Measurements from ENCODE around the gene MYT1.

MYT1 gene

GRCh38 chr20:64211874-64212658, 47.8 kb downstream of the MYT1 start:
- DNase-seq (ENCODE audit: low spot score) = no peak
- peak overlapping the region; percentile 26 for H2BK5ac ChIP-seq (ENCODE audit: low read length)
- no peak overlapping the region for H4K8ac ChIP-seq (ENCODE audit: low read depth, low read length)
- peak overlapping the region; percentile 65 for H3K9ac ChIP-seq (ENCODE audit: low read depth, low read length, poor library complexity)
- H3K4me3 ChIP-seq (ENCODE audit: low read length in 2 of 2) = no peak overlapping the region
- H3K36me3 ChIP-seq (replicated peaks in 1 of 2; ENCODE audit: control insufficient read depth in 2 of 2, insufficient read depth in 2 of 2, low read length in 2 of 2) = no peaks in the 10 kb centered on the region
- no peak overlapping the region for H3K4ac ChIP-seq (ENCODE audit: low read length)
- no CpG with 5 or more reads among the region's 21 CpGs for WGBS, 2 donors (ENCODE audit: extremely low coverage in 2 of 2, insufficient read length in 2 of 2, insufficient replicate concordance in 1 of 2)
- no peaks in the 10 kb centered on the region for H3K4me1 ChIP-seq (ENCODE audit: control insufficient read depth in 2 of 2, insufficient read depth in 1 of 2, low read depth in 1 of 2, low read length in 2 of 2)
- no peak overlapping the region for H3K18ac ChIP-seq (ENCODE audit: low read length)
- no peak overlapping the region for H4K91ac ChIP-seq (ENCODE audit: low read depth, low read length, poor library complexity)
- peak overlapping the region; percentile 9 for H3K23ac ChIP-seq (ENCODE audit: low read depth, low read length, poor library complexity)
- H3K14ac ChIP-seq (ENCODE audit: low read length) = peak overlapping the region; percentile 91
- H2AFZ ChIP-seq (ENCODE audit: low read length) = no peak overlapping the region
- no peak overlapping the region for H2BK15ac ChIP-seq (ENCODE audit: low read length)
- H3K27me3 ChIP-seq (ENCODE audit: control insufficient read depth in 3 of 3, insufficient read depth in 3 of 3, low read depth in 1 of 3, low read length in 3 of 3) = peaks cover 0 to 41% (median 0%) of the 10 kb centered on the region in 3 experiments
- no peak overlapping the region for H3K4me2 ChIP-seq (ENCODE audit: insufficient read depth, low read length, poor library complexity, severe bottlenecking)
- peak overlapping the region; percentile 50 for H2BK12ac ChIP-seq (ENCODE audit: low read length)
- H2AK5ac ChIP-seq (ENCODE audit: low read depth, low read length) = peak overlapping the region; percentile 32
- H3K27ac ChIP-seq (replicated peaks; ENCODE audit: low read length) = no peak overlapping the region
- no peaks in the 10 kb centered on the region for H3K79me1 ChIP-seq (ENCODE audit: low read depth, low read length)
- no peaks in the 10 kb centered on the region for H3K9me3 ChIP-seq (replicated peaks in 1 of 2; ENCODE audit: control insufficient read depth in 2 of 2, insufficient read depth in 1 of 2, low read depth in 1 of 2, low read length in 2 of 2)
- H2BK120ac ChIP-seq (ENCODE audit: low read depth, low read length) = peak overlapping the region; percentile 20

GRCh38 chr20:64212755-64213154, 48.5 kb downstream of the MYT1 start:
- no peaks in the 10 kb centered on the region for H3K4me1 ChIP-seq (ENCODE audit: control insufficient read depth in 2 of 2, insufficient read depth in 1 of 2, low read depth in 1 of 2, low read length in 2 of 2)
- peak overlapping the region; percentile 20 for H2BK120ac ChIP-seq (ENCODE audit: low read depth, low read length)
- no peak overlapping the region for H4K8ac ChIP-seq (ENCODE audit: low read depth, low read length)
- H3K23ac ChIP-seq (ENCODE audit: low read depth, low read length, poor library complexity) = peak overlapping the region; percentile 9
- no peaks in the 10 kb centered on the region for H3K36me3 ChIP-seq (replicated peaks in 1 of 2; ENCODE audit: control insufficient read depth in 2 of 2, insufficient read depth in 2 of 2, low read length in 2 of 2)
- WGBS, 2 donors (ENCODE audit: extremely low coverage in 2 of 2, insufficient read length in 2 of 2, insufficient replicate concordance in 1 of 2) = no CpG with 5 or more reads among the region's 7 CpGs
- H3K27ac ChIP-seq (replicated peaks; ENCODE audit: low read length) = no peak overlapping the region
- H2AK5ac ChIP-seq (ENCODE audit: low read depth, low read length) = no peak overlapping the region
- no peak overlapping the region for H2AFZ ChIP-seq (ENCODE audit: low read length)
- no peak overlapping the region for H3K14ac ChIP-seq (ENCODE audit: low read length)
- peak overlapping the region; percentile 50 for H2BK12ac ChIP-seq (ENCODE audit: low read length)
- peak overlapping the region; percentile 27 for H3K18ac ChIP-seq (ENCODE audit: low read length)
- no peak overlapping the region for H4K91ac ChIP-seq (ENCODE audit: low read depth, low read length, poor library complexity)
- no peak overlapping the region for H3K4me3 ChIP-seq (ENCODE audit: low read length in 2 of 2)
- H3K9ac ChIP-seq (ENCODE audit: low read depth, low read length, poor library complexity) = no peak overlapping the region
- H3K79me1 ChIP-seq (ENCODE audit: low read depth, low read length) = no peaks in the 10 kb centered on the region
- no peak for DNase-seq (ENCODE audit: low spot score)
- no peak overlapping the region for H2BK15ac ChIP-seq (ENCODE audit: low read length)
- H3K4ac ChIP-seq (ENCODE audit: low read length) = no peak overlapping the region
- no peaks in the 10 kb centered on the region for H3K9me3 ChIP-seq (replicated peaks in 1 of 2; ENCODE audit: control insufficient read depth in 2 of 2, insufficient read depth in 1 of 2, low read depth in 1 of 2, low read length in 2 of 2)
- no peak overlapping the region for H3K4me2 ChIP-seq (ENCODE audit: insufficient read depth, low read length, poor library complexity, severe bottlenecking)
- peaks cover 0 to 44% (median 0%) of the 10 kb centered on the region in 3 experiments for H3K27me3 ChIP-seq (ENCODE audit: control insufficient read depth in 3 of 3, insufficient read depth in 3 of 3, low read depth in 1 of 3, low read length in 3 of 3)
- H2BK5ac ChIP-seq (ENCODE audit: low read length) = peak overlapping the region; percentile 26

GRCh38 chr20:64214113-64214512, 49.9 kb downstream of the MYT1 start:
- Histone ChIP-seq H2AK5ac (ENCODE audit: low read depth, low read length) (no peak overlapping the region), H4K8ac (ENCODE audit: low read depth, low read length) (no peak overlapping the region), H3K4me3 (ENCODE audit: low read length in 2 of 2) (no peak overlapping the region), H2BK15ac (ENCODE audit: low read length) (no peak overlapping the region), H3K9ac (ENCODE audit: low read depth, low read length, poor library complexity) (no peak overlapping the region), H3K36me3 (replicated peaks in 1 of 2; ENCODE audit: control insufficient read depth in 2 of 2, insufficient read depth in 2 of 2, low read length in 2 of 2) (no peaks in the 10 kb centered on the region), H2BK12ac (ENCODE audit: low read length) (no peak overlapping the region), H3K4me2 (ENCODE audit: insufficient read depth, low read length, poor library complexity, severe bottlenecking) (no peak overlapping the region), H3K23ac (ENCODE audit: low read depth, low read length, poor library complexity) (no peak overlapping the region), H3K79me1 (ENCODE audit: low read depth, low read length) (no peaks in the 10 kb centered on the region), H3K9me3 (replicated peaks in 1 of 2; ENCODE audit: control insufficient read depth in 2 of 2, insufficient read depth in 1 of 2, low read depth in 1 of 2, low read length in 2 of 2) (no peaks in the 10 kb centered on the region), H3K4me1 (ENCODE audit: control insufficient read depth in 2 of 2, insufficient read depth in 1 of 2, low read depth in 1 of 2, low read length in 2 of 2) (no peaks in the 10 kb centered on the region), H2AFZ (ENCODE audit: low read length) (no peak overlapping the region), H3K4ac (ENCODE audit: low read length) (no peak overlapping the region), H3K27ac (replicated peaks; ENCODE audit: low read length) (no peak overlapping the region), H4K91ac (ENCODE audit: low read depth, low read length, poor library complexity) (no peak overlapping the region), H2BK5ac (ENCODE audit: low read length) (no peak overlapping the region), H3K18ac (ENCODE audit: low read length) (no peak overlapping the region), H3K27me3 (ENCODE audit: control insufficient read depth in 3 of 3, insufficient read depth in 3 of 3, low read depth in 1 of 3, low read length in 3 of 3) (peaks cover 0 to 44% (median 0%) of the 10 kb centered on the region in 3 experiments), H2BK120ac (ENCODE audit: low read depth, low read length) (no peak overlapping the region), H3K14ac (ENCODE audit: low read length) (no peak overlapping the region)
- DNase-seq (ENCODE audit: low spot score) = no peak
- no CpG with 5 or more reads among the region's 10 CpGs for WGBS, 2 donors (ENCODE audit: extremely low coverage in 2 of 2, insufficient read length in 2 of 2, insufficient replicate concordance in 1 of 2)

- Histone ChIP-seq H3K4me3 (ENCODE audit: low read length in 2 of 2) (no peak overlapping the region), H2AFZ (ENCODE audit: low read length) (no peak overlapping the region), H3K27ac (replicated peaks; ENCODE audit: low read length) (no peak overlapping the region), H3K4ac (ENCODE audit: low read length) (no peak overlapping the region), H3K9ac (ENCODE audit: low read depth, low read length, poor library complexity) (no peak overlapping the region), H3K36me3 (replicated peaks in 1 of 2; ENCODE audit: control insufficient read depth in 2 of 2, insufficient read depth in 2 of 2, low read length in 2 of 2) (no peaks in the 10 kb centered on the region), H4K91ac (ENCODE audit: low read depth, low read length, poor library complexity) (no peak overlapping the region), H3K18ac (ENCODE audit: low read length) (no peak overlapping the region), H3K23ac (ENCODE audit: low read depth, low read length, poor library complexity) (peak overlapping the region; percentile 40), H4K8ac (ENCODE audit: low read depth, low read length) (no peak overlapping the region), H2AK5ac (ENCODE audit: low read depth, low read length) (no peak overlapping the region), H3K4me2 (ENCODE audit: insufficient read depth, low read length, poor library complexity, severe bottlenecking) (no peak overlapping the region), H2BK15ac (ENCODE audit: low read length) (no peak overlapping the region), H2BK12ac (ENCODE audit: low read length) (no peak overlapping the region), H2BK120ac (ENCODE audit: low read depth, low read length) (no peak overlapping the region), H2BK5ac (ENCODE audit: low read length) (no peak overlapping the region), H3K27me3 (ENCODE audit: control insufficient read depth in 3 of 3, insufficient read depth in 3 of 3, low read depth in 1 of 3, low read length in 3 of 3) (peaks cover 0 to 44% (median 0%) of the 10 kb centered on the region in 3 experiments), H3K14ac (ENCODE audit: low read length) (no peak overlapping the region), H3K9me3 (replicated peaks in 1 of 2; ENCODE audit: control insufficient read depth in 2 of 2, insufficient read depth in 1 of 2, low read depth in 1 of 2, low read length in 2 of 2) (no peaks in the 10 kb centered on the region), H3K79me1 (ENCODE audit: low read depth, low read length) (no peaks in the 10 kb centered on the region), H3K4me1 (ENCODE audit: control insufficient read depth in 2 of 2, insufficient read depth in 1 of 2, low read depth in 1 of 2, low read length in 2 of 2) (peaks cover 0 to under 1% of the 10 kb centered on the region in 2 donors)
- WGBS, 2 donors (ENCODE audit: extremely low coverage in 2 of 2, insufficient read length in 2 of 2, insufficient replicate concordance in 1 of 2) = no CpG with 5 or more reads among the region's 6 CpGs
- no peak for DNase-seq (ENCODE audit: low spot score)
These were observed 50.7 kb downstream of the MYT1 start for GRCh38 chr20:64214952-64215351.
